Measurements from ENCODE around the gene B3GNT7.

GRCh38 chr2:231351648-231352047 lies 43.9 kb upstream of the B3GNT7 start:
- no peak for TF ChIP-seq EP300 (IDR thresholded peaks at IDR 0.05)
- TF ChIP-seq CTCF (IDR thresholded peaks at IDR 0.05): no peak
